Measurements from ENCODE around the gene METTL14.

METTL14 gene

DNA sequence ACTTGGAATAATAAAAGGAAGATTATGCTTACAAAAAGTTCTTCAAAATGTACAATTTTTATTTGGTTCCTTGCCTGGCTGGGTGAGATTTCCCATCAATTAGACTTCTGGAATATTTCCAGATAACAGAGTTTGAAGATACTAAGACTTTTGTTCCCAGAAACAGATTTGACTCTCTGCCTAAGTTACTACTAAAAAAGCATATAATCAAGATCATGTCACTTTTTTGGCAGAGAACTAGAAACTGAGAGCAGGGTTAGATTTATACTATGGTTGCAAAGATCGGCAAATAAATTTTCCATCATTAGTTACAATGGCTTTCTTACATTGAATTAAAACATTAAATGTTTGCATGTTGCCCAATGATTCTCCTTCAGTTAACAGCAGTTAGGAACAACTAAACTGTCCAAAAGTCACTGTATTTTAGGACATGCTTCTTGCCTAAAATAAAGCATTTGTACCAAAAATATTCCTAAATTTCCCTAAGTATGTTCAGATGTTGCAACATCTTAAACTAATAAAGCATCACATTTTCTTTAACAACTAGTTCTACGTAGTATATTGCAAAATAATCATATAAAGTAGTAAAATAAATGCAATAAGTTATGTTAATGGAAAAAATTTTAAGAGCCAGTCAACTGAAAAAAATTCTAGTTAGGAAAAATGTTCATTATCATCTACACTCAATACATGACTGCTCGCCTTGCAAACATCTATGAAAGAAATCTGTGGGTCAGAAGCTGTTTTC is 77.7 kb downstream of the METTL14 start:
- DNase-seq (ENCODE audit: low read depth) = no peak
- TF ChIP-seq CTCF (conservative IDR thresholded peaks at IDR 0.05; ENCODE audit: low read depth, low read length) = no peak
- no peak overlapping the region for H3K4me3 ChIP-seq (ENCODE audit: low read length)
